Measurements from ENCODE around the gene C3orf52. TPM values are rescaled to one million over a fixed set of nuclear protein-coding genes. Genes with fewer than 3 reads are reported as not detected.

C3orf52 gene
- total RNA-seq, 4 donors from 2014 or later = 5.7 to 12.7 (median 9.5) TPM

- H3K36me3 ChIP-seq = no peaks in the 10 kb centered on the region
- intact Hi-C loops (cut with DNase I) = no loop called here
- H3K4me1 ChIP-seq = peaks cover 0 to 23% (median 3%) of the 10 kb centered on the region in 3 donors
- H3K4me3 ChIP-seq = no peak overlapping the region
- 71 to 80% methylated on average over 10 of the region's 10 CpGs for WGBS, 2 donors
- no peaks in the 10 kb centered on the region for H3K9me3 ChIP-seq
- H3K27ac ChIP-seq = no peak overlapping the region
- no peak for DNase-seq
- TF ChIP-seq POLR2A (IDR thresholded peaks at IDR 0.05) (no peak), CTCF (IDR thresholded peaks at IDR 0.05) (no peak)
- H3K27me3 ChIP-seq = no peaks in the 10 kb centered on the region
Measured at GRCh38 chr3:112078125-112079083, 7.8 kb upstream of the C3orf52 start.

GRCh38 chr3:112083239-112083638 is 3.0 kb upstream of the C3orf52 start:
- Histone ChIP-seq H3K9me3 (no peaks in the 10 kb centered on the region), H3K27ac (no peak overlapping the region), H3K27me3 (no peaks in the 10 kb centered on the region), H3K36me3 (no peaks in the 10 kb centered on the region), H3K4me3 (no peak overlapping the region), H3K4me1 (peaks cover 5 to 30% (median 7%) of the 10 kb centered on the region in 3 donors)
- WGBS, 2 donors = 81 to 91% methylated on average over 4 of the region's 4 CpGs
- DNase-seq = no peak
- TF ChIP-seq CTCF (IDR thresholded peaks at IDR 0.05) = no peak
- TF ChIP-seq POLR2A (IDR thresholded peaks at IDR 0.05) = no peak
- intact Hi-C loops (cut with DNase I) = no loop called here

- no peak for TF ChIP-seq POLR2A (IDR thresholded peaks at IDR 0.05)
- TF ChIP-seq CTCF (IDR thresholded peaks at IDR 0.05) = no peak
- Histone ChIP-seq H3K27me3 (no peaks in the 10 kb centered on the region), H3K4me1 (peaks cover 5 to 49% (median 7%) of the 10 kb centered on the region in 3 donors), H3K36me3 (no peaks in the 10 kb centered on the region), H3K9me3 (no peaks in the 10 kb centered on the region), H3K4me3 (no peak overlapping the region), H3K27ac (no peak overlapping the region)
- WGBS, 2 donors = 86 to 92% methylated on average over 7 of the region's 7 CpGs
- no peak for DNase-seq
- intact Hi-C loops (cut with DNase I) = no loop called here
Measured at GRCh38 chr3:112084980-112085705, 1.0 kb upstream of the C3orf52 start.

- intact Hi-C loops (cut with DNase I) = no loop called here
- TF ChIP-seq CTCF (IDR thresholded peaks at IDR 0.05) = no peak
- TF ChIP-seq POLR2A (IDR thresholded peaks at IDR 0.05) = no peak
- no peaks in the 10 kb centered on the region for H3K9me3 ChIP-seq
- peaks cover 5 to 55% (median 13%) of the 10 kb centered on the region in 3 donors for H3K4me1 ChIP-seq
- peak overlapping the region; percentile 70 to 85 (median 83) for H3K27ac ChIP-seq
- peak overlapping the region; percentile 50 to 73 (median 56) for H3K4me3 ChIP-seq
- 32 to 34% methylated on average over 9 to 12 of the region's 12 CpGs for WGBS, 2 donors
- H3K36me3 ChIP-seq = no peaks in the 10 kb centered on the region
- DNase-seq = no peak
- H3K27me3 ChIP-seq = no peaks in the 10 kb centered on the region
Measured at GRCh38 chr3:112085735-112086075, 484 bp upstream of the C3orf52 start.
